Measurements from ENCODE around the gene ACSF2.

Gene ACSF2

GRCh38 chr17:50440838-50441829 lies 15.1 kb downstream of the ACSF2 start:
- no peak for DNase-seq

GRCh38 chr17:50443505-50443974 lies 17.5 kb downstream of the ACSF2 start:
- DNase-seq, result no peak

GRCh38 chr17:50444841-50445715 lies 19.1 kb downstream of the ACSF2 start:
- no peak for DNase-seq

GRCh38 chr17:50445730-50446325 lies 19.8 kb downstream of the ACSF2 start:
- DNase-seq, result no peak

GRCh38 chr17:50447870-50448595 lies 22.0 kb downstream of the ACSF2 start:
- no peak for DNase-seq

GRCh38 chr17:50448643-50449042 lies 22.6 kb downstream of the ACSF2 start:
- DNase-seq, result no peak

GRCh38 chr17:50451943-50452629 lies 26.1 kb downstream of the ACSF2 start:
- no peak for DNase-seq

GRCh38 chr17:50452630-50453300 lies 26.7 kb downstream of the ACSF2 start:
- DNase-seq, result no peak

GRCh38 chr17:50453901-50454300 lies 27.9 kb downstream of the ACSF2 start:
- no peak for DNase-seq

- DNase-seq, result no peak
Observed at GRCh38 chr17:50457621-50458020, 31.6 kb downstream of the ACSF2 start.

GRCh38 chr17:50458270-50458669 lies 32.3 kb downstream of the ACSF2 start:
- DNase-seq, result no peak

- no peak for DNase-seq
Observed at GRCh38 chr17:50458701-50459676, 33.0 kb downstream of the ACSF2 start.

GRCh38 chr17:50459756-50460155 lies 33.7 kb downstream of the ACSF2 start:
- DNase-seq, result no peak

GRCh38 chr17:50460831-50461526 lies 35.0 kb downstream of the ACSF2 start:
- DNase-seq, result no peak

- no peak for DNase-seq
Observed at GRCh38 chr17:50461550-50462132, 35.6 kb downstream of the ACSF2 start.

- DNase-seq, result no peak
Observed at GRCh38 chr17:50462446-50462845, 36.4 kb downstream of the ACSF2 start.

GRCh38 chr17:50464121-50464520 lies 38.1 kb downstream of the ACSF2 start:
- DNase-seq, result no peak

GRCh38 chr17:50464736-50465135 lies 38.7 kb downstream of the ACSF2 start:
- no peak for DNase-seq

GRCh38 chr17:50465171-50465570 lies 39.2 kb downstream of the ACSF2 start:
- no peak for DNase-seq
